Astrocyte of the spinal cord (primary cell): ENCODE data around the gene AHNAK.

Experiments used
- DNase-seq: peaks from one replicate; pipeline ENCODE4 v3.0.0; 2011; ENCODE audit warnings: low read depth, low spot score
- H3K4me3 ChIP-seq: 2 replicates; pipeline ENCODE4 v1.5.1; 2011; ENCODE audit warnings: low read depth, mild to moderate bottlenecking, low read length, moderate library complexity
- CTCF ChIP-seq: IDR thresholded peaks from 2 replicates; pipeline ENCODE4 v1.5.1; 2012; ENCODE audit warnings: low read depth, mild to moderate bottlenecking, low read length, inconsistent platforms
- in situ Hi-C: cut with HindIII; loops from 2 replicates; pipeline ENCODE4 v1.10.0; 2017; ENCODE audit warnings: low sequenced_read_pairs

AHNAK gene

GRCh38 chr11:62498492-62499286 is 47.9 kb downstream of the AHNAK start:
- no peak for TF ChIP-seq CTCF
- no peak overlapping the region for H3K4me3 ChIP-seq
- no peak for DNase-seq
- in situ Hi-C loops: no loop called here

- DNase-seq: no peak
- in situ Hi-C loops: no loop called here
- TF ChIP-seq CTCF: no peak
- H3K4me3 ChIP-seq: no peak overlapping the region
These were observed 48.6 kb downstream of the AHNAK start for GRCh38 chr11:62498031-62498430.

- in situ Hi-C loops: no loop called here
- no peak overlapping the region for H3K4me3 ChIP-seq
- no peak for TF ChIP-seq CTCF
- DNase-seq: peak; percentile 52
These were observed 49.3 kb downstream of the AHNAK start for GRCh38 chr11:62497132-62497801.

GRCh38 chr11:62496676-62497075 is 49.9 kb downstream of the AHNAK start:
- TF ChIP-seq CTCF: no peak
- in situ Hi-C loops: no loop called here
- H3K4me3 ChIP-seq: no peak overlapping the region
- no peak for DNase-seq

- no peak for TF ChIP-seq CTCF
- no peak for DNase-seq
- no peak overlapping the region for H3K4me3 ChIP-seq
- in situ Hi-C loops: no loop called here
These were observed 52.4 kb downstream of the AHNAK start for GRCh38 chr11:62494246-62494645.

GRCh38 chr11:62493801-62494200 is 52.8 kb downstream of the AHNAK start:
- in situ Hi-C loops: no loop called here
- TF ChIP-seq CTCF: no peak
- DNase-seq: no peak
- H3K4me3 ChIP-seq: no peak overlapping the region
